Spleen (tissue), 7 donors: ENCODE measurements around the gene OXSM.

Experiments
- POLR2A ChIP-seq, 3 donors: fragments of 450-650 bp; IDR thresholded peaks; one replicate each; pipeline ENCODE4 v1.5.1; 2017; ENCODE audit warnings: antibody characterized with exemption in 3 of 3, mild to moderate bottlenecking in 1 of 3
- POLR2AphosphoS5 ChIP-seq, 3 donors: sonication (generic); formaldehyde crosslinking; IDR thresholded peaks; one replicate each; pipeline ENCODE4 v1.5.1; 2017; ENCODE audit warnings: antibody characterized with exemption in 3 of 3
- TF ChIP-seq, protein P1 (sequence below), 11 experiments: fragments of 200-600 bp in 7 of 11; fragments of 450-650 bp in 4 of 11; sonication (generic) in 4 of 11; IDR thresholded peaks in 8 of 11; conservative IDR thresholded peaks in 3 of 11; 1 replicate in 7 of 11; 2 replicates in 4 of 11; pipeline versions ENCODE4 v1.4.0 to v1.8.0; 2016 to 2021; ENCODE audit warnings: antibody characterized with exemption in 11 of 11, inconsistent platforms in 4 of 11, mild to moderate bottlenecking in 1 of 11
- donor health status: DM: no; HTN: no; CAD: no; lungs with moderate emphysema.
- donor health status: DM: no; HTN: no; CAD: no.
- donor health status: DM: no; HTN: no; CAD: no.

- TF ChIP-seq, protein P1, sequence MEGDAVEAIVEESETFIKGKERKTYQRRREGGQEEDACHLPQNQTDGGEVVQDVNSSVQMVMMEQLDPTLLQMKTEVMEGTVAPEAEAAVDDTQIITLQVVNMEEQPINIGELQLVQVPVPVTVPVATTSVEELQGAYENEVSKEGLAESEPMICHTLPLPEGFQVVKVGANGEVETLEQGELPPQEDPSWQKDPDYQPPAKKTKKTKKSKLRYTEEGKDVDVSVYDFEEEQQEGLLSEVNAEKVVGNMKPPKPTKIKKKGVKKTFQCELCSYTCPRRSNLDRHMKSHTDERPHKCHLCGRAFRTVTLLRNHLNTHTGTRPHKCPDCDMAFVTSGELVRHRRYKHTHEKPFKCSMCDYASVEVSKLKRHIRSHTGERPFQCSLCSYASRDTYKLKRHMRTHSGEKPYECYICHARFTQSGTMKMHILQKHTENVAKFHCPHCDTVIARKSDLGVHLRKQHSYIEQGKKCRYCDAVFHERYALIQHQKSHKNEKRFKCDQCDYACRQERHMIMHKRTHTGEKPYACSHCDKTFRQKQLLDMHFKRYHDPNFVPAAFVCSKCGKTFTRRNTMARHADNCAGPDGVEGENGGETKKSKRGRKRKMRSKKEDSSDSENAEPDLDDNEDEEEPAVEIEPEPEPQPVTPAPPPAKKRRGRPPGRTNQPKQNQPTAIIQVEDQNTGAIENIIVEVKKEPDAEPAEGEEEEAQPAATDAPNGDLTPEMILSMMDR (IDR thresholded peaks at IDR 0.05 in 8 of 11, conservative IDR thresholded peaks at IDR 0.05 in 3 of 11): no peak
- TF ChIP-seq POLR2AphosphoS5 (IDR thresholded peaks at IDR 0.05) (no peak), POLR2A (IDR thresholded peaks at IDR 0.05) (no peak)
Observed at GRCh38 chr3:25812644-25813043, 22.8 kb downstream of the OXSM start.
